GM12878 (cell line): ENCODE data around the gene THADA. TPM values are rescaled to one million over a fixed set of nuclear protein-coding genes. Genes with fewer than 3 reads are reported as not detected.

Source experiments
- ASH2L ChIP-seq: fragments of 300-600, 200-600 bp; sonication (generic); IDR thresholded peaks from 2 replicates; pipeline ENCODE4 v1.6.1; 2017; ENCODE audit warnings: low read depth, mild to moderate bottlenecking, borderline replicate concordance
- ATF2 ChIP-seq: IDR thresholded peaks from 2 replicates; pipeline ENCODE4 v1.6.1; 2012; ENCODE audit warnings: low read length, inconsistent platforms
- ATF3 ChIP-seq: IDR thresholded peaks from 2 replicates; pipeline ENCODE4 v1.6.1; 2011; ENCODE audit warnings: low read depth, mild to moderate bottlenecking, low read length, moderate library complexity, borderline replicate concordance; ENCODE audit errors: extremely low read depth
- CREM ChIP-seq: IDR thresholded peaks from 2 replicates; pipeline ENCODE4 v1.6.1; 2014; ENCODE audit warnings: antibody characterized with exemption, low read depth
- DPF2 ChIP-seq: fragments of 450-650 bp; IDR thresholded peaks from 2 replicates; pipeline ENCODE4 v1.6.1; 2017; ENCODE audit warnings: mild to moderate bottlenecking
- E2F4 ChIP-seq: IDR thresholded peaks from 2 replicates; pipeline ENCODE4 v1.6.1; 2012; ENCODE audit warnings: low read depth, low read length, improper control_type of control experiment
- FOXK2 ChIP-seq: fragments of 450-650 bp; IDR thresholded peaks from 2 replicates; pipeline ENCODE4 v1.6.1; 2017; ENCODE audit warnings: mild to moderate bottlenecking, moderate library complexity
- IKZF1 ChIP-seq: fragments of 450-650 bp; conservative IDR thresholded peaks from 2 replicates; pipeline ENCODE4 v1.6.1; 2017; ENCODE audit warnings: antibody characterized with exemption, mild to moderate bottlenecking
- IRF4 ChIP-seq: IDR thresholded peaks from 2 replicates; pipeline ENCODE4 v1.6.1; 2011; ENCODE audit warnings: low read depth, low read length
- IRF5 ChIP-seq: fragments of 450-650 bp; IDR thresholded peaks from 2 replicates; pipeline ENCODE4 v1.6.1; 2017; ENCODE audit warnings: borderline replicate concordance
- JUNB ChIP-seq: IDR thresholded peaks from 2 replicates; pipeline ENCODE4 v1.6.1; 2016; ENCODE audit warnings: antibody characterized with exemption, mild to moderate bottlenecking
- KAT2A ChIP-seq: conservative IDR thresholded peaks from 2 replicates; pipeline ENCODE4 v1.6.1; 2011; ENCODE audit warnings: low read depth, low read length; ENCODE audit not compliant: control insufficient read depth
- MYC ChIP-seq: IDR thresholded peaks from 2 replicates; pipeline ENCODE4 v1.6.1; 2011; ENCODE audit warnings: mild to moderate bottlenecking, low read length, moderate library complexity, inconsistent platforms; ENCODE audit not compliant: insufficient read depth, insufficient replicate concordance, insufficient read length, severe bottlenecking
- NBN ChIP-seq: fragments of 450-650 bp; IDR thresholded peaks from 2 replicates; pipeline ENCODE4 v1.6.1; 2016
- NFXL1 ChIP-seq: fragments of 450-650 bp; IDR thresholded peaks from 2 replicates; pipeline ENCODE4 v1.6.1; 2017; ENCODE audit warnings: antibody characterized with exemption, mild to moderate bottlenecking, borderline replicate concordance
- NFYA ChIP-seq: IDR thresholded peaks from 2 replicates; pipeline ENCODE4 v1.6.1; 2011; ENCODE audit warnings: low read depth, mild to moderate bottlenecking, low read length, improper control_type of control experiment, borderline replicate concordance
- NRF1 ChIP-seq: conservative IDR thresholded peaks from 2 replicates; pipeline ENCODE4 v1.6.1; 2011; ENCODE audit warnings: mild to moderate bottlenecking, low read depth, low read length, improper control_type of control experiment
- PAX5 ChIP-seq: IDR thresholded peaks from 2 replicates; pipeline ENCODE4 v1.6.1; 2011; ENCODE audit warnings: low read depth, low read length, borderline replicate concordance
- PAX8 ChIP-seq: fragments of 450-650 bp; IDR thresholded peaks from 2 replicates; pipeline ENCODE4 v1.6.1; 2017; ENCODE audit warnings: mild to moderate bottlenecking, moderate library complexity
- PKNOX1 ChIP-seq: fragments of 450-650 bp; IDR thresholded peaks from 2 replicates; pipeline ENCODE4 v1.6.1; 2016; ENCODE audit warnings: mild to moderate bottlenecking
- POLR2A ChIP-seq: IDR thresholded peaks from 2 replicates; pipeline ENCODE4 v1.6.1; 2011; ENCODE audit warnings: low read depth, mild to moderate bottlenecking, low read length
- RAD21 ChIP-seq: IDR thresholded peaks from 2 replicates; pipeline ENCODE4 v1.6.1; 2011; ENCODE audit warnings: mild to moderate bottlenecking, low read depth, low read length, moderate library complexity; ENCODE audit not compliant: insufficient read depth
- RELA ChIP-seq: fragments of 450-650 bp; IDR thresholded peaks from 2 replicates; pipeline ENCODE4 v1.8.0; 2014; ENCODE audit warnings: borderline replicate concordance; ENCODE audit not compliant: partially characterized antibody
- SMAD1 ChIP-seq: fragments of 450-650 bp; IDR thresholded peaks from 2 replicates; pipeline ENCODE4 v1.6.1; 2018; ENCODE audit warnings: mild to moderate bottlenecking, low read depth; ENCODE audit not compliant: partially characterized antibody
- SREBF1 ChIP-seq: IDR thresholded peaks from 2 replicates; pipeline ENCODE4 v1.6.1; 2012; ENCODE audit warnings: mild to moderate bottlenecking, low read length
- YY1 ChIP-seq: IDR thresholded peaks from 2 replicates; pipeline ENCODE4 v1.6.1; 2011; ENCODE audit warnings: low read depth, mild to moderate bottlenecking, low read length
- ZNF217 ChIP-seq: fragments of 450-650 bp; IDR thresholded peaks from 2 replicates; pipeline ENCODE4 v1.6.1; 2017; ENCODE audit warnings: antibody characterized with exemption, mild to moderate bottlenecking
- ZZZ3 ChIP-seq: IDR thresholded peaks from 2 replicates; pipeline ENCODE4 v1.6.1; 2011; ENCODE audit warnings: low read depth; ENCODE audit not compliant: control insufficient read depth, insufficient read length
- polyA plus RNA-seq, 11 experiments: library from polyadenylated mRNA; depleted of rRNA in 4 of 11; unstranded in 6 of 11; stranded (reverse) in 5 of 11; fragments of >200 nt; fragmentation: Nextera tagmentation in 4 of 11; fragmentation: Illumina TruSeq in 1 of 11; extraction: Ambion mirVana in 4 of 11; extraction: Trizol in 1 of 11; gene quantifications; 1 replicate in 1 of 11; 2 replicates in 10 of 11; pipeline versions ENCODE4 v1.2.1 to v1.2.3, GENCODE V29; 2011 to 2016; ENCODE audit warnings: inconsistent platforms in 2 of 11, missing spikeins in 2 of 11, low read depth in 1 of 11
- total RNA-seq, 4 experiments: library from RNA; depleted of rRNA in 3 of 4; stranded (reverse); fragments of >200 nt in 3 of 4; fragmentation: Illumina TruSeq in 1 of 4; extraction: Trizol in 1 of 4; gene quantifications; 2 replicates each; pipeline versions ENCODE4 v1.2.1 to v1.2.3, GENCODE V29; 2013 to 2021

THADA gene
- total and polyA plus RNA-seq, 10 of the 15 experiments (the other 5 are each of a cell fraction or from before 2014, with no cell fraction given), result 14.6 to 33.2 (median 23.2) TPM

- TF ChIP-seq E2F4 (no peak), ZZZ3 (no peak), NBN (no peak), ATF3 (no peak), IRF4 (no peak), YY1 (no peak), NFYA (no peak), CREM (0 out of 2 replicates have a peak, but pooled peaks have one; percentile 14), POLR2A (no peak), NFXL1 (no peak), SREBF1 (no peak), FOXK2 (no peak), RELA (no peak), PAX8 (no peak), NRF1 (no peak), DPF2 (0 out of 2 replicates have a peak, but pooled peaks have one; percentile 17), PKNOX1 (peak; percentile 53; the same call in 1 of the 2 replicates), ASH2L (no peak), ZNF217 (no peak), IKZF1 (peak; percentile 36; the same call in 1 of the 2 replicates), MYC (no peak), ATF2 (no peak), KAT2A (no peak), RAD21 (peak; percentile 15; the same call in 1 of the 2 replicates), JUNB (no peak), SMAD1 (no peak), IRF5 (no peak), PAX5 (no peak)
Observed at GRCh38 chr2:43239981-43240765, 355.7 kb downstream of the THADA start (continued).
